ENCODE data around the gene PTPN7.

DNA sequence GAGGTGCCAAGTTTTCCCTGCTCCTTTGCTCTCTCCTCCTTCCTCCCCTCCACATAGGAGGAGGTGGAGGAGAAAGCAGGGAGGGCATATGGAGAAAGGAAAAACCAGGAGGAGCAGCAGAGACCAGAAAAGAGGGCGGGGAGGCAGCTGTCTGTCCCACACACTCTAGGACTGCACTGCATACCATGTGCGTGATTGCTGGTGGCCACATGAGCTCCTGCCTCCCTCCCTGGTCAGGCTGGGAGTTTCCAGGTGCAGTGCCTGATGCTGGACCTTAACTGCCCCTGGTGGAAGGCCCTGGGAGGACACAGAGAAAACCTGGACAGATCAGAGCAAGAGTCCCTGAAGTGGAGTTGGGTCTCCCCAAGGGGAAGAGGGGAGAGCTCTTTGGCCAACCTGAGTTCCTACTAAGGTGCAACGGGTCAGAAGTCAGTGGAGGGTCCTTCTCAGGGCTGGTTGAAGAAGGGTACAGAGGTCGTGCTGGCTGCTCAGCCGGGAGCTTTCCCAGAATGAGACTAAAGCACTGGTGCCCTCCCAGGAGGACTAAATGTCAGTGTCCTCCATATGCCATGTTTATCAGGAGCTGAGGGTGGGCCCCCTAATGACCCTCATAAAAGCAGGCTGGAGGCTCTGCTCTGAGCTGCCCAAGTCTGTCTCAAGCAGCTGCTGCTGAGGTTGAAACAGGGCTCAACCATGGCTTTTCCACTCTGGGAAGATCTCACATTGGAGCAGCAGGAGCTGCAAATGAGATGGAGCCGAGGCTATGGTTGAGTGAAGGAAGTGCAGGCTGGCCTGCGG is 29.7 kb upstream of the PTPN7 start:
- TF ChIP-seq, protein P1, sequence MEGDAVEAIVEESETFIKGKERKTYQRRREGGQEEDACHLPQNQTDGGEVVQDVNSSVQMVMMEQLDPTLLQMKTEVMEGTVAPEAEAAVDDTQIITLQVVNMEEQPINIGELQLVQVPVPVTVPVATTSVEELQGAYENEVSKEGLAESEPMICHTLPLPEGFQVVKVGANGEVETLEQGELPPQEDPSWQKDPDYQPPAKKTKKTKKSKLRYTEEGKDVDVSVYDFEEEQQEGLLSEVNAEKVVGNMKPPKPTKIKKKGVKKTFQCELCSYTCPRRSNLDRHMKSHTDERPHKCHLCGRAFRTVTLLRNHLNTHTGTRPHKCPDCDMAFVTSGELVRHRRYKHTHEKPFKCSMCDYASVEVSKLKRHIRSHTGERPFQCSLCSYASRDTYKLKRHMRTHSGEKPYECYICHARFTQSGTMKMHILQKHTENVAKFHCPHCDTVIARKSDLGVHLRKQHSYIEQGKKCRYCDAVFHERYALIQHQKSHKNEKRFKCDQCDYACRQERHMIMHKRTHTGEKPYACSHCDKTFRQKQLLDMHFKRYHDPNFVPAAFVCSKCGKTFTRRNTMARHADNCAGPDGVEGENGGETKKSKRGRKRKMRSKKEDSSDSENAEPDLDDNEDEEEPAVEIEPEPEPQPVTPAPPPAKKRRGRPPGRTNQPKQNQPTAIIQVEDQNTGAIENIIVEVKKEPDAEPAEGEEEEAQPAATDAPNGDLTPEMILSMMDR (IDR thresholded peaks at IDR 0.05), result no peak
- TF ChIP-seq POLR2A (IDR thresholded peaks at IDR 0.05), result no peak
